Upper lobe of left lung (tissue), 6 donors: ENCODE data around the gene DYNAP. TPM values are rescaled to one million over a fixed set of nuclear protein-coding genes. Genes with fewer than 3 reads are reported as not detected.

Source experiments
- ATAC-seq, 2 donors: fragments of 200-7000 bp; cut with Tn5 transposase; one replicate each; pipeline ENCODE4 v1.9.1; 2022; ENCODE audit warnings: mild to moderate bottlenecking in 2 of 2, moderate library complexity in 2 of 2; ENCODE audit not compliant: low FRiP score in 2 of 2
- DNase-seq, 2 donors: peaks; one replicate each; pipeline ENCODE4 v3.0.0-alpha.2; 2019 to 2020
- H3K27ac ChIP-seq, 4 donors: fragments of 200-600 bp; sonication (generic); one replicate each; pipeline ENCODE4 v1.5.1; 2016 to 2019
- H3K27me3 ChIP-seq, 4 donors: fragments of 200-600 bp; sonication (generic); one replicate each; pipeline ENCODE4 v1.5.1; 2017 to 2019
- H3K36me3 ChIP-seq, 4 donors: fragments of 200-600 bp; sonication (generic); one replicate each; pipeline ENCODE4 v1.5.1; 2016 to 2019
- H3K4me1 ChIP-seq, 4 donors: fragments of 200-600 bp; sonication (generic); one replicate each; pipeline ENCODE4 v1.5.1; 2018 to 2019
- H3K4me3 ChIP-seq, 4 donors: fragments of 200-600 bp; sonication (generic); one replicate each; pipeline ENCODE4 v1.5.1; 2017 to 2019; ENCODE audit warnings: mild to moderate bottlenecking in 2 of 4, moderate library complexity in 1 of 4
- H3K9me3 ChIP-seq, 4 donors: fragments of 200-600 bp; sonication (generic); one replicate each; pipeline ENCODE4 v1.5.1; 2018 to 2019
- EP300 ChIP-seq, 4 donors: sonication (generic); formaldehyde crosslinking; IDR thresholded peaks; one replicate each; pipeline ENCODE4 v1.5.1; 2017; ENCODE audit warnings: antibody characterized with exemption in 4 of 4, control low read depth in 2 of 4
- POLR2A ChIP-seq, 4 donors: fragments of 450-650 bp; IDR thresholded peaks; one replicate each; pipeline ENCODE4 v1.5.1; 2016 to 2017; ENCODE audit warnings: antibody characterized with exemption in 4 of 4, mild to moderate bottlenecking in 2 of 4
- POLR2AphosphoS5 ChIP-seq, 2 donors: sonication (generic); formaldehyde crosslinking; IDR thresholded peaks; one replicate each; pipeline ENCODE4 v1.5.1; 2017; ENCODE audit warnings: antibody characterized with exemption in 2 of 2
- WGBS, 2 donors: methylation state at CpG; one replicate each; pipeline ENCODE4 v1.1.5; 2017 to 2018; 5-methylcytosine and 5-hydroxymethylcytosine counted together
- total RNA-seq, 6 donors: library from RNA; depleted of rRNA in 4 of 6; stranded (reverse); fragments of >200 nt in 4 of 6; gene quantifications; one replicate each; pipeline versions ENCODE4 v1.1.0 to v1.2.1, GENCODE V29; 2016 to 2021
- TF ChIP-seq, protein P1 (sequence below), 6 experiments: fragments of 450-650 bp in 4 of 6; fragments of 200-600 bp in 2 of 6; sonication (generic) in 2 of 6; IDR thresholded peaks; one replicate each; pipeline ENCODE4 v1.5.1; 2016 to 2019; ENCODE audit warnings: antibody characterized with exemption in 6 of 6
- donor health status: DM: no; HTN: no; CAD: no; lungs with moderate emphysema.
- donor health status: DM: no; HTN: yes; CAD: no; lungs with severe emphysema.

Gene DYNAP
- total RNA-seq, 6 donors from 2014 or later = not detected

DNA sequence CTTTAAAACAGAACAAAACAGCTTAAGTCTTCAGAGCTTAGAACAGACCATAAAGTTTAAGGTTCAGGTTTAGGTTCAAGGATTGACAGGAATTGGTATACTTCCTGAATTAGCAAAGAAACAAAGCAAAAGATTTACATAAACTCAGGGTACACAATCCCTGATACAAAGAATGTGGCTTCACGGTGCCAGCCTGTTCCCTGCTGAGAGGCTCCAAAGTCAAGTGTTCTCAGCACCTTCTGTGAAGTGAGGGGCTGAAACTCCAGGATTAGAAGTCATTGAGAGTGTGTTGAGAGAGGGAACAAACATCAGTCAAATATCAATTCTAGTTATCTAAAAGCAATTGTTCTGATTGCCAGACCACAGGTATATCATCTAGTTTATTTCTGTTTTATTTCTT lies 35.7 kb downstream of the DYNAP start:
- ATAC-seq (no peak), DNase-seq (no peak)
- WGBS, 2 donors = 43 to 65% methylated on average over 1 of the region's 1 CpG
- H3K36me3 ChIP-seq = no peaks in the 10 kb centered on the region
- H3K27me3 ChIP-seq = no peaks in the 10 kb centered on the region
- TF ChIP-seq POLR2A (IDR thresholded peaks at IDR 0.05) (no peak), POLR2AphosphoS5 (IDR thresholded peaks at IDR 0.05) (no peak), EP300 (IDR thresholded peaks at IDR 0.05) (no peak)
- TF ChIP-seq, protein P1, sequence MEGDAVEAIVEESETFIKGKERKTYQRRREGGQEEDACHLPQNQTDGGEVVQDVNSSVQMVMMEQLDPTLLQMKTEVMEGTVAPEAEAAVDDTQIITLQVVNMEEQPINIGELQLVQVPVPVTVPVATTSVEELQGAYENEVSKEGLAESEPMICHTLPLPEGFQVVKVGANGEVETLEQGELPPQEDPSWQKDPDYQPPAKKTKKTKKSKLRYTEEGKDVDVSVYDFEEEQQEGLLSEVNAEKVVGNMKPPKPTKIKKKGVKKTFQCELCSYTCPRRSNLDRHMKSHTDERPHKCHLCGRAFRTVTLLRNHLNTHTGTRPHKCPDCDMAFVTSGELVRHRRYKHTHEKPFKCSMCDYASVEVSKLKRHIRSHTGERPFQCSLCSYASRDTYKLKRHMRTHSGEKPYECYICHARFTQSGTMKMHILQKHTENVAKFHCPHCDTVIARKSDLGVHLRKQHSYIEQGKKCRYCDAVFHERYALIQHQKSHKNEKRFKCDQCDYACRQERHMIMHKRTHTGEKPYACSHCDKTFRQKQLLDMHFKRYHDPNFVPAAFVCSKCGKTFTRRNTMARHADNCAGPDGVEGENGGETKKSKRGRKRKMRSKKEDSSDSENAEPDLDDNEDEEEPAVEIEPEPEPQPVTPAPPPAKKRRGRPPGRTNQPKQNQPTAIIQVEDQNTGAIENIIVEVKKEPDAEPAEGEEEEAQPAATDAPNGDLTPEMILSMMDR (IDR thresholded peaks at IDR 0.05) = no peak
- no peak overlapping the region for H3K4me3 ChIP-seq
- H3K9me3 ChIP-seq = no peaks in the 10 kb centered on the region
- H3K4me1 ChIP-seq = no peaks in the 10 kb centered on the region
- H3K27ac ChIP-seq = peak overlapping the region in 1 of 4 donors; percentile 19

DNA sequence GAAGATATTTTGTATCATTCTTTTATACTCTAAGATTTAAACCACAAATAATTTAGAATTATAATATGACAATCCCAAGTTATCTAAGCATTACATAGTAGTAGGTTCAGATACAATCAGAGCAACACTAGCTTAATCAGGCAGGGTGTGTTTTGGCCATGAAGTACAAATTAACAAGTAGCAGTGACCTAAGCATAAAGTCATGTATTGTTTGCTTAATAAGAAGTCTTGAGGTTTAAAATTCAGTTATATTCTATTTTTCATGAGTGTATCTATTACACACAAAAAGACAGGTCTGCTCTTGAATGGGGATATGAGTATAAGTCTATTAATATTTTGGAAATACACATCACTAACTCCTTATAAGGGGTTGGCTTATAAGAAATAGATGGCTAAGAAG lies 39.9 kb downstream of the DYNAP start:
- no peak for ATAC-seq
- DNase-seq = no peak

DNA sequence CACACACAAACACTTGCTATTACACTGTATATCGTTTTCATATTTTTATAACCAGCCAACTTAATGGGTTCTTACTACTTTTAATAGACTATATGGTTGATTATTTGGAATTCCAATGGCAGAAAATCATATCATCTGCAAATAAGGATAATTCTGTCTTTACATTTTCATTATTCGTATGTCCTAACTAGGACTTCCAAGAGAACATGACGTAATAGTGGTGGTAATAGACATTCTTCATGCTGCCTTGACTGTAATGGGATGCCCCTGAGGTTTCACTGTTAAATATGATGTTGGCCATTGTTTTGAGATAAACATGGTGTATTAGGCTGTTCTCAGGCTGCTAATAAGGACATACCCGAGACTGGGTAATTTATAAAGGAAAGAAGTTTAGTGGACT lies 45.2 kb downstream of the DYNAP start:
- Histone ChIP-seq H3K27me3 (no peaks in the 10 kb centered on the region), H3K4me3 (no peak overlapping the region), H3K36me3 (no peaks in the 10 kb centered on the region), H3K4me1 (no peaks in the 10 kb centered on the region), H3K27ac (no peak overlapping the region), H3K9me3 (no peaks in the 10 kb centered on the region)
- TF ChIP-seq, protein P1 (IDR thresholded peaks at IDR 0.05) = no peak
- TF ChIP-seq POLR2A (IDR thresholded peaks at IDR 0.05) = no peak
- DNase-seq = no peak
- ATAC-seq = no peak
- 85 to 91% methylated on average over 4 of the region's 4 CpGs for WGBS, 2 donors

More for the DNA sequence above, 39.9 kb downstream of the DYNAP start:
- TF ChIP-seq POLR2AphosphoS5 (IDR thresholded peaks at IDR 0.05) (no peak), POLR2A (IDR thresholded peaks at IDR 0.05) (no peak), EP300 (IDR thresholded peaks at IDR 0.05) (no peak)
- TF ChIP-seq, protein P1 (IDR thresholded peaks at IDR 0.05) = no peak
- no peaks in the 10 kb centered on the region for H3K27me3 ChIP-seq
- H3K9me3 ChIP-seq = no peaks in the 10 kb centered on the region
- no peak overlapping the region for H3K27ac ChIP-seq
- H3K36me3 ChIP-seq = no peaks in the 10 kb centered on the region
- no peaks in the 10 kb centered on the region for H3K4me1 ChIP-seq
- no peak overlapping the region for H3K4me3 ChIP-seq

DNA sequence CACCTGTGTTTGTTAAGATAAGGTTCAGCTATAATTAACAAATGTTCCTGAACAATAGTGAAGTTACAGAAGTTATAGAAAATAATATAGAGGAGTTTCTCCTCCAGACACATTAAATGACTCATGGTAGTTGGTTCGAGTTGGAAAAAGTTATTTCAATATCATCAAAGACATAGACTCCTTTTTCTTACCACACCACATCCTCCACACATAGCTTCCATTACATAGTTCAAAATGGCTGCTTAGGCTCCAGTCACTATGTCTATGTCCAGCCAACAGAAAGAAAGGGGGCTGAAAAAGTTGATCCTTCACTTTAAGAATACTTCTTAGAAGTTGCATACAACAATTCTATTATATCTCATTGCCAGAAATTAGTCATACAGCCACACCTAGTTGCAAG lies 50.7 kb downstream of the DYNAP start:
- ATAC-seq = no peak
- no peaks in the 10 kb centered on the region for H3K27me3 ChIP-seq

DNA sequence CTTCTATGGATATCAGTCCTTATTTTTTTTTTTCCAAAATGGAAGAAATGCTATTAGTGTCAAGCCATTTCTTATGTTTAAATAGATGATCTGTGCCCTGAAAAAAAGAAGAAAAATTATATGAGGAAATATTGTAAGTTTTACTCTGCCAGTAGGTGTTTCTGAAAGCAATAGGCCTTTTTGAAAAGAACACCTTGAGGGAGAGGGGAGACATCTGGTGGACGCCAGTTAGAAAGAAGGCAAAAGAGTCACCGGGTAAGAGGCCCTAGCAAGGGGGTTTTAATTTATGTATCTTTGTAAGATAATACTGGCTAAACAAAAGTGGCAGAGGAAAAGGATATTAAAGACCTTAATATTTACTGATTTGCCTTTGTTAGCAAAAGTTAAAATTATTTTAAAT lies 56.1 kb downstream of the DYNAP start:
- no peak overlapping the region for H3K27ac ChIP-seq
- H3K4me1 ChIP-seq = no peaks in the 10 kb centered on the region
- no peaks in the 10 kb centered on the region for H3K27me3 ChIP-seq
- H3K4me3 ChIP-seq = no peak overlapping the region
- DNase-seq (no peak), ATAC-seq (no peak)
- no peaks in the 10 kb centered on the region for H3K36me3 ChIP-seq
- WGBS, 2 donors = 18 to 23% methylated on average over 2 of the region's 2 CpGs
- H3K9me3 ChIP-seq = no peaks in the 10 kb centered on the region
- TF ChIP-seq, protein P1 (IDR thresholded peaks at IDR 0.05) = peak in 2 of 6 experiments; percentile 23 to 26
- TF ChIP-seq EP300 (IDR thresholded peaks at IDR 0.05) = no peak

More for the DNA sequence above, 50.7 kb downstream of the DYNAP start:
- Histone ChIP-seq H3K36me3 (no peaks in the 10 kb centered on the region), H3K27ac (no peak overlapping the region), H3K4me3 (no peak overlapping the region), H3K9me3 (no peaks in the 10 kb centered on the region), H3K4me1 (no peaks in the 10 kb centered on the region)
- no peak for TF ChIP-seq POLR2AphosphoS5 (IDR thresholded peaks at IDR 0.05)
- TF ChIP-seq, protein P1 (IDR thresholded peaks at IDR 0.05) = no peak
- TF ChIP-seq POLR2A (IDR thresholded peaks at IDR 0.05) = no peak
- TF ChIP-seq EP300 (IDR thresholded peaks at IDR 0.05) = no peak
- WGBS, 2 donors = 78 to 80% methylated on average over 1 of the region's 1 CpG
- DNase-seq = no peak
